Activated gamma-delta T cell (primary cell): Measurements from ENCODE around the gene PHLDB3.

Source experiments
- DNase-seq: peaks from one replicate; lab custom pipeline; 2025; lab: John Stamatoyannopoulos, UW

Gene PHLDB3

GRCh38 chr19:43468354-43469159, 36.0 kb downstream of the PHLDB3 start:
- DNase-seq = no peak

GRCh38 chr19:43467730-43468129, 36.8 kb downstream of the PHLDB3 start:
- DNase-seq = no peak

- DNase-seq = no peak
Measured at GRCh38 chr19:43467276-43467675, 37.3 kb downstream of the PHLDB3 start.

GRCh38 chr19:43466793-43467192, 37.8 kb downstream of the PHLDB3 start:
- DNase-seq = no peak

GRCh38 chr19:43465468-43466120, 39.0 kb downstream of the PHLDB3 start, which contains the start of gene LYPD3:
LYPD3 (minus strand) TSS chr19:43465608; CDS start chr19:43465571, 37 bp downstream.
- no peak for DNase-seq

GRCh38 chr19:43464134-43464775, 40.3 kb downstream of the PHLDB3 start:
- peak; percentile 49 for DNase-seq

GRCh38 chr19:43463381-43464133, 41.0 kb downstream of the PHLDB3 start:
- DNase-seq = peak; percentile 97

GRCh38 chr19:43462785-43463380, 41.7 kb downstream of the PHLDB3 start:
- DNase-seq = no peak

GRCh38 chr19:43462383-43462782, 42.2 kb downstream of the PHLDB3 start:
- no peak for DNase-seq

- DNase-seq = no peak
Measured at GRCh38 chr19:43461303-43461702, 43.2 kb downstream of the PHLDB3 start.

- DNase-seq = no peak
Measured at GRCh38 chr19:43460362-43461016, 44.1 kb downstream of the PHLDB3 start.

- no peak for DNase-seq
Measured at GRCh38 chr19:43457809-43458208, 46.7 kb downstream of the PHLDB3 start.

GRCh38 chr19:43455321-43456113, 49.0 kb downstream of the PHLDB3 start:
- DNase-seq = no peak

- no peak for DNase-seq
Measured at GRCh38 chr19:43454031-43454430, 50.5 kb downstream of the PHLDB3 start.

GRCh38 chr19:43452582-43452981, 52.0 kb downstream of the PHLDB3 start:
- no peak for DNase-seq

- no peak for DNase-seq
Measured at GRCh38 chr19:43450545-43450997, 54.0 kb downstream of the PHLDB3 start.

GRCh38 chr19:43447655-43448054, 56.9 kb downstream of the PHLDB3 start:
- DNase-seq = no peak

GRCh38 chr19:43446746-43447489, 57.6 kb downstream of the PHLDB3 start:
- DNase-seq = no peak

- DNase-seq = no peak
Measured at GRCh38 chr19:43445426-43445825, 59.1 kb downstream of the PHLDB3 start.
